ENCODE results near the gene RTN1. TPM values are rescaled to one million over a fixed set of nuclear protein-coding genes. Genes with fewer than 3 reads are reported as not detected.

RTN1 gene
- total and polyA plus RNA-seq, 2 donors: 1.6 to 1.9 TPM

GRCh38 chr14:59857328-59857727, 13.2 kb downstream of the RTN1 start:
- no peak for DNase-seq (ENCODE audit: low read depth in 6 of 9, low spot score in 9 of 9)

DNA sequence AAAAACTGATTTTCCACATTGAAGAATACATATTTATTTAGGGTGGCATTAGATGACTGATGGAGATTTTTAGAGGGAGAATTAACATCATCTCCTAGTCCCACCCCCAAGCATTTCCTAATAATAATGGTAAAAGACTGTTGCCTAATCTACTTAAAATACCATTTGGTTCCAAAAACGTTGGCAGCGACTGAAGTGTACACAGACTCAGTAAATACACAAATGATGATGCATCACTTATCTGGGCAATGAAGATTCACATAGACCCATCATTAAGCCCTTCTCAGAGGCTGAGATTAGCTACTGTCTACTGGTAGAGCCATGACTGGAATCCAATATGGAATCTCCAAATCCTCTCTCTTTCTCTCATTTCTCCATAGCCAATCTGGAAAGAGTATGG, 18.2 kb downstream of the RTN1 start:
- no peaks in the 10 kb centered on the region for H3K9me3 ChIP-seq (ENCODE audit: control insufficient read depth in 2 of 2, insufficient read depth in 1 of 2, low read length in 1 of 2)
- H3K27ac ChIP-seq (ENCODE audit: low read depth in 1 of 2, low read length in 1 of 2): no peak overlapping the region
- WGBS: 95% methylated on average over 2 of the region's 2 CpGs
- H3K4me3 ChIP-seq (ENCODE audit: low read length in 2 of 2): no peak overlapping the region
- no peaks in the 10 kb centered on the region for H3K36me3 ChIP-seq (ENCODE audit: control insufficient read depth in 2 of 2, insufficient read depth in 2 of 2, low read length in 1 of 2)
- H3K4me1 ChIP-seq (ENCODE audit: control insufficient read depth in 2 of 2, insufficient read depth in 2 of 2, low read length in 2 of 2): no peaks in the 10 kb centered on the region
- no peaks in the 10 kb centered on the region for H3K27me3 ChIP-seq (ENCODE audit: control insufficient read depth in 2 of 2, insufficient read depth in 1 of 2, low read length in 1 of 2)
- DNase-seq (ENCODE audit: low read depth in 6 of 9, low spot score in 9 of 9): no peak

More at GRCh38 chr14:59857328-59857727, 13.2 kb downstream of the RTN1 start:
- Histone ChIP-seq H3K27me3 (ENCODE audit: control insufficient read depth in 2 of 2, insufficient read depth in 1 of 2, low read length in 1 of 2) (no peaks in the 10 kb centered on the region), H3K27ac (ENCODE audit: low read depth in 1 of 2, low read length in 1 of 2) (no peak overlapping the region), H3K36me3 (ENCODE audit: control insufficient read depth in 2 of 2, insufficient read depth in 2 of 2, low read length in 1 of 2) (no peaks in the 10 kb centered on the region), H3K4me1 (ENCODE audit: control insufficient read depth in 2 of 2, insufficient read depth in 2 of 2, low read length in 2 of 2) (no peaks in the 10 kb centered on the region), H3K4me3 (ENCODE audit: low read length in 2 of 2) (no peak overlapping the region), H3K9me3 (ENCODE audit: control insufficient read depth in 2 of 2, insufficient read depth in 1 of 2, low read length in 1 of 2) (peaks cover 0 to 6% of the 10 kb centered on the region in 2 donors)
- WGBS: 87% methylated on average over 2 of the region's 2 CpGs

DNA sequence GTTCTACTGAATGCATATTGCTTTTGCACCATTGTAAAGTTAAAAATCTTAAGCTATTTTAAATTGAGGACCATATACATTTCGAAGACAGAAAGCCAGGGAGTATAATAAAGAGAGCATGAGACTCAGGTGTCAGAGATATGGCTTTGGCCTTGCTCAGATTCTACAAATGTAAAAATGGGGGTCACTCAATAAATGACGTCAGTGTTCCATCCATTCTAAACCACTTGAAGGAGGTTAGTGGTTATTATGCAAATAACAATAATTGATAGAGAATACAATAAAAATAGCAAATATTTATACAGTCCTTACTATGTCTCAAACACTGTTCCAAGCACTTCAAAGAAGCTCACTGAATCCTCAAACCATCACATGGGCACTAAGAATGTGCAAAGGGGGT, 20.1 kb downstream of the RTN1 start:
- H3K4me3 ChIP-seq (ENCODE audit: low read length in 2 of 2): no peak overlapping the region
- H3K27me3 ChIP-seq (ENCODE audit: control insufficient read depth in 2 of 2, insufficient read depth in 1 of 2, low read length in 1 of 2): no peaks in the 10 kb centered on the region
- H3K9me3 ChIP-seq (ENCODE audit: control insufficient read depth in 2 of 2, insufficient read depth in 1 of 2, low read length in 1 of 2): no peaks in the 10 kb centered on the region
- H3K4me1 ChIP-seq (ENCODE audit: control insufficient read depth in 2 of 2, insufficient read depth in 2 of 2, low read length in 2 of 2): no peaks in the 10 kb centered on the region
- no peaks in the 10 kb centered on the region for H3K36me3 ChIP-seq (ENCODE audit: control insufficient read depth in 2 of 2, insufficient read depth in 2 of 2, low read length in 1 of 2)
- H3K27ac ChIP-seq (ENCODE audit: low read depth in 1 of 2, low read length in 1 of 2): no peak overlapping the region
- no peak for DNase-seq (ENCODE audit: low read depth in 6 of 9, low spot score in 9 of 9)
- 87% methylated on average over 2 of the region's 2 CpGs for WGBS

DNA sequence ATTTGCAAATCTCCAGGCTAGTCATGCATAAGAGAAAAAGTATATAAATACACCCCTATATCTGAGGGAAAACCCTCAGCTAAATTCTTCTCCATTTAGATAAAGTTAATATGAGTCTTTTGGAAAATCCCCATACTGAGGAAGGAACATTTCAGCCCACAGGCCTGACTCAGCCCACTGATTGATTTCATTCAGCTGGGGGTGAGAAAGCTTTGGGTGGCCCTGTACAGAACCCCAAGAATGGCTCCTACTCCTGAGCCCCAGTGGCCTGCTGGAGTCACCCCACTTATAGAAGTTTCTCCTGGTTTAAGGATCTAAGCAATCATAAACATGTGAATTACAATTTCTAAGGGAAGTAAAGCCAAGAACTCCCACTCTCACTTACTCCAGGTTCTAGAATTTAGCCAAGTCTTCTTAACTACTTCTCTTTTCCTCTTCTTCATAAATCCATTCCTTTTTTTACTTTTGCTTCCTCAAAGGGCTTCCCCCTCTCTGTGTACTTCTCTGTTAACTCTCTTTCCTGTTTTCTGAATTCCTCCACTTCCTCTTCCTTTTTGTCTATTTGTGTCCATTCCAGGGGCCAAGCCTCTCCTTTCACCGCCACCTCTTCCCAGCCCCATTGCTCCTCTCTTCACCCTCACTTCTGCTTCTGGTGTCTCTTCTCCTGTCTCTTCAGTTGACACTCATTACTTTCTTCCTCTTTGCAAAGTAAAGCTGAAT, 21.0 kb downstream of the RTN1 start:
- Histone ChIP-seq H3K36me3 (ENCODE audit: control insufficient read depth in 2 of 2, insufficient read depth in 2 of 2, low read length in 1 of 2) (no peaks in the 10 kb centered on the region), H3K9me3 (ENCODE audit: control insufficient read depth in 2 of 2, insufficient read depth in 1 of 2, low read length in 1 of 2) (no peaks in the 10 kb centered on the region), H3K27me3 (ENCODE audit: control insufficient read depth in 2 of 2, insufficient read depth in 1 of 2, low read length in 1 of 2) (no peaks in the 10 kb centered on the region), H3K4me1 (ENCODE audit: control insufficient read depth in 2 of 2, insufficient read depth in 2 of 2, low read length in 2 of 2) (no peaks in the 10 kb centered on the region), H3K4me3 (ENCODE audit: low read length in 2 of 2) (no peak overlapping the region), H3K27ac (ENCODE audit: low read depth in 1 of 2, low read length in 1 of 2) (no peak overlapping the region)
- no peak for DNase-seq (ENCODE audit: low read depth in 6 of 9, low spot score in 9 of 9)
- 87% methylated on average over 1 of the region's 1 CpG for WGBS

GRCh38 chr14:59848671-59849070, 21.9 kb downstream of the RTN1 start:
- no peak for DNase-seq (ENCODE audit: low read depth in 6 of 9, low spot score in 9 of 9)
- Histone ChIP-seq H3K36me3 (ENCODE audit: control insufficient read depth in 2 of 2, insufficient read depth in 2 of 2, low read length in 1 of 2) (no peaks in the 10 kb centered on the region), H3K4me1 (ENCODE audit: control insufficient read depth in 2 of 2, insufficient read depth in 2 of 2, low read length in 2 of 2) (no peaks in the 10 kb centered on the region), H3K4me3 (ENCODE audit: low read length in 2 of 2) (no peak overlapping the region), H3K27ac (ENCODE audit: low read depth in 1 of 2, low read length in 1 of 2) (no peak overlapping the region), H3K27me3 (ENCODE audit: control insufficient read depth in 2 of 2, insufficient read depth in 1 of 2, low read length in 1 of 2) (no peaks in the 10 kb centered on the region), H3K9me3 (ENCODE audit: control insufficient read depth in 2 of 2, insufficient read depth in 1 of 2, low read length in 1 of 2) (no peaks in the 10 kb centered on the region)
- WGBS: 95% methylated on average over 3 of the region's 3 CpGs

- H3K27ac ChIP-seq (ENCODE audit: low read depth in 1 of 2, low read length in 1 of 2): no peak overlapping the region
- no peaks in the 10 kb centered on the region for H3K27me3 ChIP-seq (ENCODE audit: control insufficient read depth in 2 of 2, insufficient read depth in 1 of 2, low read length in 1 of 2)
- no peak overlapping the region for H3K4me3 ChIP-seq (ENCODE audit: low read length in 2 of 2)
- H3K4me1 ChIP-seq (ENCODE audit: control insufficient read depth in 2 of 2, insufficient read depth in 2 of 2, low read length in 2 of 2): no peaks in the 10 kb centered on the region
- no peaks in the 10 kb centered on the region for H3K36me3 ChIP-seq (ENCODE audit: control insufficient read depth in 2 of 2, insufficient read depth in 2 of 2, low read length in 1 of 2)
- no peaks in the 10 kb centered on the region for H3K9me3 ChIP-seq (ENCODE audit: control insufficient read depth in 2 of 2, insufficient read depth in 1 of 2, low read length in 1 of 2)
- 32% methylated on average over 3 of the region's 3 CpGs for WGBS
- DNase-seq (ENCODE audit: low read depth in 6 of 9, low spot score in 9 of 9): no peak
Measured at GRCh38 chr14:59847711-59848110, 22.9 kb downstream of the RTN1 start.

- Histone ChIP-seq H3K27ac (ENCODE audit: low read depth in 1 of 2, low read length in 1 of 2) (no peak overlapping the region), H3K4me1 (ENCODE audit: control insufficient read depth in 2 of 2, insufficient read depth in 2 of 2, low read length in 2 of 2) (no peaks in the 10 kb centered on the region), H3K36me3 (ENCODE audit: control insufficient read depth in 2 of 2, insufficient read depth in 2 of 2, low read length in 1 of 2) (no peaks in the 10 kb centered on the region), H3K27me3 (ENCODE audit: control insufficient read depth in 2 of 2, insufficient read depth in 1 of 2, low read length in 1 of 2) (no peaks in the 10 kb centered on the region), H3K4me3 (ENCODE audit: low read length in 2 of 2) (no peak overlapping the region), H3K9me3 (ENCODE audit: control insufficient read depth in 2 of 2, insufficient read depth in 1 of 2, low read length in 1 of 2) (no peaks in the 10 kb centered on the region)
- 96% methylated on average over 2 of the region's 2 CpGs for whole genome bisulfite sequencing
- DNase-seq (ENCODE audit: low read depth in 6 of 9, low spot score in 9 of 9): no peak
Measured at GRCh38 chr14:59846595-59846994, 24.0 kb downstream of the RTN1 start.

GRCh38 chr14:59845245-59845644, 25.3 kb downstream of the RTN1 start:
- WGBS: 95% methylated on average over 3 of the region's 3 CpGs
- no peaks in the 10 kb centered on the region for H3K27me3 ChIP-seq (ENCODE audit: control insufficient read depth in 2 of 2, insufficient read depth in 1 of 2, low read length in 1 of 2)
- H3K4me3 ChIP-seq (ENCODE audit: low read length in 2 of 2): no peak overlapping the region
- H3K36me3 ChIP-seq (ENCODE audit: control insufficient read depth in 2 of 2, insufficient read depth in 2 of 2, low read length in 1 of 2): no peaks in the 10 kb centered on the region
- no peaks in the 10 kb centered on the region for H3K9me3 ChIP-seq (ENCODE audit: control insufficient read depth in 2 of 2, insufficient read depth in 1 of 2, low read length in 1 of 2)
- DNase-seq (ENCODE audit: low read depth in 6 of 9, low spot score in 9 of 9): no peak
- H3K4me1 ChIP-seq (ENCODE audit: control insufficient read depth in 2 of 2, insufficient read depth in 2 of 2, low read length in 2 of 2): no peaks in the 10 kb centered on the region
- no peak overlapping the region for H3K27ac ChIP-seq (ENCODE audit: low read depth in 1 of 2, low read length in 1 of 2)

DNA sequence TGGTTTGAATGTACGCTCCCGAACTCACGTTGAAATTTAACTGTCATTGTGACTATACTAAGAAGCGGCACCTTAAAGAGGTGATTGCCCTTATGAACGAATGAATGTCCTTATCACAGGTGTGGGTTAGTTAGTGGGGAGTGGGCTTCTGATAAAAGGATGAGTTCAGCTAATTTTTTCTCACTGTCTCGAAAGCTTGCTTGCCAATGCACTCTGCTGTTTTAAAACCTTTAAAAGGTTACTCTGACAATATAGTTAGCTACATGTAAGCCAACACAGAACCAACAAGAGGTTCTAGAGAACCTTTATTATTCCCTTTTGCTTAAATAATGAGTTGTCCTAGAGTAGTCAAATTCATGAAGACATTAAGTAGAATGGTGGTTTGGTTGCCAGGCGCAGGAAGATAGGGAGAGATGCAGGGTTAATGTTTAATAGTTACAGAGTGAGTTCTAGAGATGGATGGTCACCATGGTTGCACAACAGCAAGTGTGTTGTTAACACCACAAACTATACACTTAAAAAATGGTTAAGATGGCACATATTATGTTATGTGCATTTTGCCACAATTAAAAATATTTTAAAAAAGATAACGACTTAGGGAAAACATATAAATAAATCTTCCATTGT, 26.3 kb downstream of the RTN1 start:
- DNase-seq (ENCODE audit: low read depth in 6 of 9, low spot score in 9 of 9): no peak
- H3K27ac ChIP-seq (ENCODE audit: low read depth in 1 of 2, low read length in 1 of 2): no peak overlapping the region
- no peak overlapping the region for H3K4me3 ChIP-seq (ENCODE audit: low read length in 2 of 2)
- no peaks in the 10 kb centered on the region for H3K27me3 ChIP-seq (ENCODE audit: control insufficient read depth in 2 of 2, insufficient read depth in 1 of 2, low read length in 1 of 2)
- H3K36me3 ChIP-seq (ENCODE audit: control insufficient read depth in 2 of 2, insufficient read depth in 2 of 2, low read length in 1 of 2): no peaks in the 10 kb centered on the region
- no peaks in the 10 kb centered on the region for H3K9me3 ChIP-seq (ENCODE audit: control insufficient read depth in 2 of 2, insufficient read depth in 1 of 2, low read length in 1 of 2)
- H3K4me1 ChIP-seq (ENCODE audit: control insufficient read depth in 2 of 2, insufficient read depth in 2 of 2, low read length in 2 of 2): no peaks in the 10 kb centered on the region
- 95% methylated on average over 8 of the region's 8 CpGs for WGBS
